SK-N-SH treated with all-trans-retinoic acid at 6 μM for 48 hours (cell line): ENCODE results near the gene COQ7.
A peak's percentile ranks its signal among the peaks of the same experiment; 100 is the strongest.

Experiments used
- ATAC-seq: fragments of 200-7000 bp; cut with Tn5 transposase; 3 replicates; pipeline ENCODE4 v1.9.1; 2020; ENCODE audit warnings: mild to moderate bottlenecking, moderate library complexity
- ARNTL ChIP-seq: fragments of 450-650 bp; formaldehyde crosslinking; IDR thresholded peaks from 2 replicates; pipeline ENCODE4 v1.5.0; 2020; ENCODE audit warnings: low read depth, mild to moderate bottlenecking, moderate library complexity, borderline replicate concordance
- BACH2 ChIP-seq: fragments of 250-450 bp; sonication (Bioruptor Pico); IDR thresholded peaks from 2 replicates; pipeline ENCODE4 v1.9.0; 2021; ENCODE audit warnings: mild to moderate bottlenecking, borderline replicate concordance
- CREB5 ChIP-seq: fragments of 250-450 bp; sonication (Bioruptor Pico); IDR thresholded peaks from 2 replicates; pipeline ENCODE4 v1.5.1; 2020; ENCODE audit warnings: low read depth, mild to moderate bottlenecking, moderate library complexity
- CSDC2 ChIP-seq: fragments of 250-450 bp; sonication (Bioruptor Pico); IDR thresholded peaks from 2 replicates; pipeline ENCODE4 v1.5.0; 2020; ENCODE audit warnings: mild to moderate bottlenecking, moderate library complexity
- CSRNP3 ChIP-seq: fragments of 250-450 bp; sonication (Bioruptor Pico); IDR thresholded peaks from 2 replicates; pipeline ENCODE4 v1.5.1; 2021; ENCODE audit warnings: mild to moderate bottlenecking, moderate library complexity
- GLIS3 ChIP-seq: fragments of 250-450 bp; sonication (Bioruptor Pico); IDR thresholded peaks from 2 replicates; pipeline ENCODE4 v1.5.0; 2020; ENCODE audit warnings: mild to moderate bottlenecking, moderate library complexity
- ISL1 ChIP-seq: fragments of 250-450 bp; sonication (Bioruptor Pico); IDR thresholded peaks from 2 replicates; pipeline ENCODE4 v2.1.2; 2022; ENCODE audit warnings: mild to moderate bottlenecking, moderate library complexity
- OSR1 ChIP-seq: fragments of 250-450 bp; sonication (Bioruptor Pico); IDR thresholded peaks from 2 replicates; pipeline ENCODE4 v1.8.0; 2022; ENCODE audit warnings: moderate library complexity, mild to moderate bottlenecking, inconsistent platforms
- PATZ1 ChIP-seq: fragments of 250-450 bp; sonication (Bioruptor Pico); IDR thresholded peaks from 2 replicates; pipeline ENCODE4 v1.8.0; 2020; ENCODE audit warnings: mild to moderate bottlenecking, moderate library complexity, borderline replicate concordance
- POU6F1 ChIP-seq: fragments of 250-450 bp; sonication (Bioruptor Pico); IDR thresholded peaks from 2 replicates; pipeline ENCODE4 v1.8.0; 2021; ENCODE audit warnings: low read depth, mild to moderate bottlenecking, moderate library complexity, borderline replicate concordance
- PPARA ChIP-seq: fragments of 250-450 bp; sonication (Bioruptor Pico); IDR thresholded peaks from 2 replicates; pipeline ENCODE4 v1.5.0; 2020; ENCODE audit warnings: mild to moderate bottlenecking, borderline replicate concordance
- SNAI2 ChIP-seq: fragments of 250-450 bp; sonication (Bioruptor Pico); IDR thresholded peaks from 2 replicates; pipeline ENCODE4 v1.5.0; 2020; ENCODE audit warnings: mild to moderate bottlenecking, moderate library complexity
- TCF4 ChIP-seq: fragments of 250-450 bp; sonication (Bioruptor Pico); IDR thresholded peaks from 2 replicates; pipeline ENCODE4 v1.8.0; 2021; ENCODE audit warnings: mild to moderate bottlenecking, moderate library complexity, borderline replicate concordance
- TOX ChIP-seq: fragments of 250-450 bp; sonication (Bioruptor Pico); IDR thresholded peaks from 2 replicates; pipeline ENCODE4 v1.8.0; 2021; ENCODE audit warnings: mild to moderate bottlenecking, moderate library complexity, borderline replicate concordance
- TSHZ2 ChIP-seq: fragments of 250-450 bp; sonication (Bioruptor Pico); IDR thresholded peaks from 2 replicates; pipeline ENCODE4 v1.5.0; 2020; ENCODE audit warnings: mild to moderate bottlenecking, moderate library complexity
- ZFP3 ChIP-seq: fragments of 250-450 bp; sonication (Bioruptor Pico); IDR thresholded peaks from 2 replicates; pipeline ENCODE4 v1.5.0; 2020; ENCODE audit warnings: mild to moderate bottlenecking, moderate library complexity
- ZFP30 ChIP-seq: fragments of 450-650 bp; formaldehyde crosslinking; IDR thresholded peaks from 2 replicates; pipeline ENCODE4 v1.5.0; 2022; ENCODE audit warnings: mild to moderate bottlenecking, moderate library complexity
- ZNF565 ChIP-seq: fragments of 450-650 bp; formaldehyde crosslinking; conservative IDR thresholded peaks from 2 replicates; pipeline ENCODE4 v1.5.0; 2020; ENCODE audit warnings: low read depth, mild to moderate bottlenecking, moderate library complexity
- ZNF70 ChIP-seq: fragments of 450-650 bp; formaldehyde crosslinking; IDR thresholded peaks from 2 replicates; pipeline ENCODE4 v1.5.0; 2020; ENCODE audit warnings: mild to moderate bottlenecking, moderate library complexity
- ZNF8 ChIP-seq: fragments of 450-650 bp; formaldehyde crosslinking; IDR thresholded peaks from 2 replicates; pipeline ENCODE4 v1.5.0; 2020; ENCODE audit warnings: mild to moderate bottlenecking, moderate library complexity

Gene COQ7

GRCh38 chr16:19086322-19087199 is 19.1 kb downstream of the COQ7 start:
- TF ChIP-seq CREB5, result no peak
- no peak for TF ChIP-seq OSR1
- TF ChIP-seq PPARA (CRISPR knock-in tag), result no peak
- no peak for TF ChIP-seq PATZ1 (CRISPR knock-in tag)
- no peak for TF ChIP-seq ZNF8 (CRISPR knock-in tag)
- TF ChIP-seq TSHZ2 (CRISPR knock-in tag), result 0 out of 2 replicates have a peak, but pooled peaks have one; percentile 38
- no peak for TF ChIP-seq ARNTL (CRISPR knock-in tag)
- no peak for TF ChIP-seq ZFP30
- TF ChIP-seq ZFP3, result no peak
- ATAC-seq, result peak; percentile 99

GRCh38 chr16:19088341-19088916 is 21.0 kb downstream of the COQ7 start:
- ATAC-seq, result no peak
- TF ChIP-seq ZNF565 (CRISPR knock-in tag) (no peak), TOX (CRISPR knock-in tag) (no peak)

GRCh38 chr16:19089410-19089955 is 22.1 kb downstream of the COQ7 start:
- ATAC-seq, result no peak
- TF ChIP-seq GLIS3 (no peak), ZNF70 (no peak), POU6F1 (CRISPR knock-in tag) (no peak), ARNTL (CRISPR knock-in tag) (no peak), CSDC2 (CRISPR knock-in tag) (no peak)

- ATAC-seq, result no peak
- TF ChIP-seq SNAI2 (no peak), ZFP3 (no peak), POU6F1 (CRISPR knock-in tag) (no peak), PATZ1 (CRISPR knock-in tag) (no peak), TOX (CRISPR knock-in tag) (no peak), BACH2 (CRISPR knock-in tag) (no peak), ZNF565 (CRISPR knock-in tag) (no peak), ISL1 (CRISPR knock-in tag) (no peak), ZFP30 (no peak), TCF4 (CRISPR knock-in tag) (no peak), ARNTL (CRISPR knock-in tag) (no peak), PPARA (CRISPR knock-in tag) (no peak), CSRNP3 (CRISPR knock-in tag) (no peak), CSDC2 (CRISPR knock-in tag) (no peak)
- TF ChIP-seq, all 23 proteins: peak for 0
Observed at GRCh38 chr16:19090916-19091315, 23.5 kb downstream of the COQ7 start.
